ENCODE data around the gene WNT10A. TPM values are rescaled to one million over a fixed set of nuclear protein-coding genes. Genes with fewer than 3 reads are reported as not detected.

Gene WNT10A
- total RNA-seq, 2 experiments from 2014 or later: 4.8 to 6.6 TPM

- peak in 2 of 14 experiments; percentile 45 to 53 for DNase-seq
- Histone ChIP-seq H3K4me1 (ENCODE audit: insufficient read depth, low read length) (peaks cover 59% of the 10 kb centered on the region), H3K27me3 (ENCODE audit: control insufficient read depth in 1 of 2, insufficient read depth in 2 of 2, low read length in 2 of 2) (peaks cover 33 to 36% of the 10 kb centered on the region in 2 experiments)
Measured at GRCh38 chr2:218873359-218874194, 7.1 kb upstream of the WNT10A start.

GRCh38 chr2:218875692-218876246 lies 4.9 kb upstream of the WNT10A start:
- no peak for ATAC-seq (ENCODE audit: poor library complexity)
- Mint-ChIP-seq H3K36me3 (ENCODE audit: low read depth) (no peaks in the 10 kb centered on the region), H3K4me3 (no peak overlapping the region), H3K27ac (no peak overlapping the region), H3K27me3 (peaks cover 49% of the 10 kb centered on the region), H3K4me1 (ENCODE audit: low read depth) (peaks cover 50% of the 10 kb centered on the region), H3K9me3 (no peaks in the 10 kb centered on the region)
- ChIA-PET CTCF (interaction anchor here (0.7 to 12.1 kb wide), 18 partner anchors 9 to 374 kb away, joined by 3 to 500 read pairs (median 4); partner anchors contain the start of gene TTLL4), POLR2A (interaction anchor here (1.0 to 19.6 kb wide), 3 partner anchors 20 to 33 kb away, joined by 3 to 455 read pairs (median 3); no protein-coding TSS in a partner anchor)
- Histone ChIP-seq H3K9me3 (ENCODE audit: control insufficient read depth in 1 of 2, insufficient read depth in 1 of 2, low read length in 2 of 2) (peaks cover 0 to 15% of the 10 kb centered on the region in 2 experiments), H3K27me3 (ENCODE audit: control insufficient read depth in 1 of 2, insufficient read depth in 2 of 2, low read length in 2 of 2) (peaks cover 32 to 36% of the 10 kb centered on the region in 2 experiments), H3K36me3 (ENCODE audit: insufficient read depth, low read length) (no peaks in the 10 kb centered on the region), H3K4me3 (ENCODE audit: low read length) (no peak overlapping the region), H3K27ac (ENCODE audit: low read depth in 1 of 2, low read length in 2 of 2) (no peak overlapping the region), H3K4me1 (ENCODE audit: insufficient read depth, low read length) (peaks cover 77% of the 10 kb centered on the region)
- intact Hi-C loops (cut with DNase I, micrococcal nuclease): loop anchor here (1.0 to 5.0 kb wide), 3 partner anchors 23 to 107 kb away; no protein-coding TSS in a partner anchor
- TF ChIP-seq CTCF (IDR thresholded peaks at IDR 0.05): no peak
- DNase-seq: no peak

More at GRCh38 chr2:218873359-218874194, 7.1 kb upstream of the WNT10A start:
- no peak overlapping the region for H3K27ac ChIP-seq (ENCODE audit: low read depth in 1 of 2, low read length in 2 of 2)
- no peak for ATAC-seq (ENCODE audit: poor library complexity)
- H3K36me3 Mint-ChIP-seq (ENCODE audit: low read depth): no peaks in the 10 kb centered on the region
- ChIA-PET POLR2A (interaction anchor here (1.2 to 19.6 kb wide), 2 partner anchors 22 to 106 kb away, joined by 3 to 455 read pairs; no protein-coding TSS in a partner anchor), CTCF (interaction anchor here (0.6 to 12.1 kb wide), 4 partner anchors 23 to 166 kb away, joined by 3 to 500 read pairs (median 14); no protein-coding TSS in a partner anchor)
- H3K4me3 Mint-ChIP-seq: peak overlapping the region; percentile 26
- H3K4me1 Mint-ChIP-seq (ENCODE audit: low read depth): peaks cover 42% of the 10 kb centered on the region
- no peaks in the 10 kb centered on the region for H3K36me3 ChIP-seq (ENCODE audit: insufficient read depth, low read length)
- H3K27me3 Mint-ChIP-seq: peaks cover 55% of the 10 kb centered on the region
- H3K9me3 ChIP-seq (ENCODE audit: control insufficient read depth in 1 of 2, insufficient read depth in 1 of 2, low read length in 2 of 2): peaks cover 0 to 15% of the 10 kb centered on the region in 2 experiments
- no peak overlapping the region for H3K4me3 ChIP-seq (ENCODE audit: low read length)
- H3K27ac Mint-ChIP-seq: no peak overlapping the region
- intact Hi-C loops (cut with DNase I, micrococcal nuclease): no loop called here
- no peaks in the 10 kb centered on the region for H3K9me3 Mint-ChIP-seq
- no peak for TF ChIP-seq CTCF (IDR thresholded peaks at IDR 0.05)

GRCh38 chr2:218876562-218877219 lies 4.0 kb upstream of the WNT10A start:
- TF ChIP-seq CTCF (IDR thresholded peaks at IDR 0.05): peak; percentile 98
- H3K9me3 Mint-ChIP-seq: no peaks in the 10 kb centered on the region
- DNase-seq (peak; percentile 54 to 87 (median 73)), ATAC-seq (ENCODE audit: poor library complexity) (no peak)
- peak overlapping the region; percentile 6 for H3K27ac Mint-ChIP-seq
- Histone ChIP-seq H3K36me3 (ENCODE audit: insufficient read depth, low read length) (no peaks in the 10 kb centered on the region), H3K27me3 (ENCODE audit: control insufficient read depth in 1 of 2, insufficient read depth in 2 of 2, low read length in 2 of 2) (peaks cover 29 to 36% of the 10 kb centered on the region in 2 experiments), H3K4me1 (ENCODE audit: insufficient read depth, low read length) (peaks cover 78% of the 10 kb centered on the region), H3K4me3 (ENCODE audit: low read length) (no peak overlapping the region), H3K9me3 (ENCODE audit: control insufficient read depth in 1 of 2, insufficient read depth in 1 of 2, low read length in 2 of 2) (peaks cover 0 to 15% of the 10 kb centered on the region in 2 experiments), H3K27ac (ENCODE audit: low read depth in 1 of 2, low read length in 2 of 2) (no peak overlapping the region)
- ChIA-PET POLR2A (interaction anchor here (0.5 to 19.6 kb wide), 4 partner anchors 19 to 42 kb away, joined by 3 to 455 read pairs (median 3); no protein-coding TSS in a partner anchor), CTCF (interaction anchor here (0.7 to 12.1 kb wide), 24 partner anchors 8 to 373 kb away, joined by 3 to 500 read pairs (median 4); partner anchors contain the start of gene TTLL4)
- H3K27me3 Mint-ChIP-seq: peaks cover 45% of the 10 kb centered on the region
- no peaks in the 10 kb centered on the region for H3K36me3 Mint-ChIP-seq (ENCODE audit: low read depth)
- peaks cover 54% of the 10 kb centered on the region for H3K4me1 Mint-ChIP-seq (ENCODE audit: low read depth)
- H3K4me3 Mint-ChIP-seq: peak overlapping the region; percentile 8
- intact Hi-C loops (cut with DNase I, micrococcal nuclease): loop anchor here (1.0 to 5.0 kb wide), 3 partner anchors 22 to 106 kb away; no protein-coding TSS in a partner anchor
